BLaER1 treated with 17β-estradiol and CSF1 and Interleukin-3, amounts not matched to agents 10 nM and 100 nM (cell line): Measurements from ENCODE around the gene TRPC4.

Experiments used
- H3K27ac ChIP-seq, 11 experiments: shearing (Covaris generic); formaldehyde crosslinking; 2 replicates each; pipeline ENCODE4 v1.8.1; 2022
- H3K27me3 ChIP-seq, 11 experiments: shearing (Covaris generic); formaldehyde crosslinking; 2 replicates each; pipeline ENCODE4 v1.8.1; 2022
- H3K36me3 ChIP-seq, 11 experiments: shearing (Covaris generic); formaldehyde crosslinking; 2 replicates each; pipeline ENCODE4 v1.8.1; 2022
- H3K4me1 ChIP-seq, 10 experiments: shearing (Covaris generic); formaldehyde crosslinking; 2 replicates each; pipeline ENCODE4 v1.8.1; 2022
- H3K4me2 ChIP-seq, 11 experiments: shearing (Covaris generic); formaldehyde crosslinking; 2 replicates each; pipeline ENCODE4 v1.8.1; 2022
- H3K4me3 ChIP-seq, 10 experiments: shearing (Covaris generic); formaldehyde crosslinking; 2 replicates each; pipeline ENCODE4 v1.8.1; 2022
- H3K9ac ChIP-seq, 11 experiments: shearing (Covaris generic); formaldehyde crosslinking; 2 replicates each; pipeline ENCODE4 v1.8.1; 2022
- H3K9me3 ChIP-seq, 11 experiments: shearing (Covaris generic); formaldehyde crosslinking; replicated peaks in 1 of 11; 2 replicates each; pipeline ENCODE4 v1.8.1; 2022
- H4K20me1 ChIP-seq, 11 experiments: shearing (Covaris generic); formaldehyde crosslinking; 2 replicates each; pipeline ENCODE4 v1.8.1; 2022
- Cebpa-rat ChIP-seq, 11 experiments: shearing (Covaris generic); IDR thresholded peaks; 2 replicates each; pipeline ENCODE4 v1.8.1; 2022

TRPC4 gene

DNA sequence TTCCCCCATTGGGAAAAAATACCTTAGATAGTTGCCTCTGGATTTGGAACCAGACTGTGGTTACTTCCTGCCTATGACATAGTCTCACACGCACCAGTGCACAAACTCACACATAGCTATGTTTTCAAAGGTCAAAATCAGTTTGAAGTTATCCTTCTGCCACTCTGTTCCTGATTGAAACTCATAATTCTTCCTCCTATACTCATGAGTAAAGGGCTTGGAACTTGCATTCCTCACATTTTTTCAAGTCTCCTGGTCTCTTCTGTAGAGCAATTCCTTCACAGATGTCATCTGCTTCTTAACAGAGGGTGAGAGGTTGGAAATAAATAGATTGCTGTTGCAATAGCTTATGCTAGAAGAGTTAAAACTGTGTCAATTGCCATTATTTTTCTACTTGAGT lies 252.4 kb downstream of the TRPC4 start:
- no peaks in the 10 kb centered on the region for H3K27me3 ChIP-seq
- no peaks in the 10 kb centered on the region for H3K9me3 ChIP-seq
- no peaks in the 10 kb centered on the region for H3K36me3 ChIP-seq
- H3K9ac ChIP-seq = no peak overlapping the region
- no peak for TF ChIP-seq Cebpa-rat (IDR thresholded peaks at IDR 0.05)
- H4K20me1 ChIP-seq = no peaks in the 10 kb centered on the region
- no peak overlapping the region for H3K4me3 ChIP-seq
- no peak overlapping the region for H3K27ac ChIP-seq
- peak overlapping the region in 7 of 11 experiments; percentile 7 to 53 (median 38); a peak in 13 of 22 replicates for H3K4me2 ChIP-seq
- peaks cover 0 to 12% (median 9%) of the 10 kb centered on the region in 10 experiments; a peak in 12 of 20 replicates for H3K4me1 ChIP-seq

DNA sequence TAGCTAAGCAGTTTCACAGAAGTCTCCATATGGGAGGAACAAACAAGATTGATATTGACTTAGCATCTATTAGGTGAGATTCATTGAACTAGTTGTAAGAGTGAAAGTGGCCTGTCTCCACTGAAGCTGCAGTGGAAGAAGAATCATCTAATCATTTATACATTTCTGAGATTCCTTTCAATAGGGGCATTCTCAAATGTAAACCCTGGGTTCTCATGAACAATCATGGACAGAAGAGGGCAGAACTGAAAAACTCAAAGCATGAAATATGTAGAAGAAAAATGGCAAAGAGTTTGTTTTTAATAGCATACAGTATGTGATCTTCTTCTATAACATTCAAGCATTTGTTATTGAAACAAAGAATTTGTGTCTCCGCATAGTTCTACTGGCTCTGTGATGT lies 253.4 kb downstream of the TRPC4 start:
- H3K4me3 ChIP-seq = no peak overlapping the region
- H3K27me3 ChIP-seq = no peaks in the 10 kb centered on the region
- H3K9me3 ChIP-seq = no peaks in the 10 kb centered on the region
- H3K4me2 ChIP-seq = no peak overlapping the region
- no peaks in the 10 kb centered on the region for H3K36me3 ChIP-seq
- no peak overlapping the region for H3K27ac ChIP-seq
- TF ChIP-seq Cebpa-rat (IDR thresholded peaks at IDR 0.05) = no peak
- H3K4me1 ChIP-seq = peaks cover 0 to 12% (median 9%) of the 10 kb centered on the region in 10 experiments; a peak in 12 of 20 replicates
- no peak overlapping the region for H3K9ac ChIP-seq
- H4K20me1 ChIP-seq = no peaks in the 10 kb centered on the region

DNA sequence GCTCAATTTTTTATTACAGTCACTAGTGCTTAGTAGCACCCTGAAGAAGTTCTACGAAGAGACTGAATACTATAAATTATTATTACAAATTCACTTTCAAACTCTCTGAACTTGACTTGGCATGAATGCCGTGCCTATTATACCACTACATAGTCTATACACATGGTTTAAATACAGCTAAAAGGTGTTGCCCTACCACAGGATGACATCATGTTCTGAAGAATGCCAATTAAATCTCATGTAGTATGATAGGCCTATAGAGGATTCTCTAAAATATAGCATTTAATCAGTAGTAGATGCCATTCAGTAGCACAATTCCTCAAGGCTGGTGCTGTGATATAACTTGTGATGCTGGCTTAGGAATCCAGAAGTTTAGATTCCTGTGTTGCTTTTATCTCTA lies 254.3 kb downstream of the TRPC4 start:
- H3K4me3 ChIP-seq = no peak overlapping the region
- no peaks in the 10 kb centered on the region for H3K9me3 ChIP-seq
- TF ChIP-seq Cebpa-rat (IDR thresholded peaks at IDR 0.05) = no peak
- no peak overlapping the region for H3K9ac ChIP-seq
- H3K27ac ChIP-seq = no peak overlapping the region
- H3K36me3 ChIP-seq = no peaks in the 10 kb centered on the region
- no peaks in the 10 kb centered on the region for H4K20me1 ChIP-seq
- H3K4me2 ChIP-seq = no peak overlapping the region
- peaks cover 0 to 12% (median 9%) of the 10 kb centered on the region in 10 experiments; a peak in 13 of 20 replicates for H3K4me1 ChIP-seq
- no peaks in the 10 kb centered on the region for H3K27me3 ChIP-seq

DNA sequence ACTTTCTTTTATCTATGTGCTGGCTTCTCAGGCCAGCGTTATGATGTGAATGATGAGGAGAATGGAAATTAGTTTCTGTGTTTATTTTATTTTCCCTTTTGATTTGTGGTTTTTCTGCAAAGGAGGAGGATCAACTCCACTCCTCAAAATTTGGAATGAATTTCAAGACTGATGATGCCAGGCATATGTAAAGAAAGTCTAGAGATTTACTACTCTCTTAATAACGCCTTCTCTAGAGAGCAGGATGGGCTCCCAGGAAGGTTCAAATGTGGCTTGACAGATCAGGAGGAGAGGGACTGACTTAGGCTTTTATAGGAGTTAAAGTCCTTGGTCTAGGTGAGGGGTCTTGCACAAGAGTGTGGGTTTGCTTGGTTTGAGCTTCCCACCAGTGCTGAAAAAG lies 255.9 kb downstream of the TRPC4 start:
- Histone ChIP-seq H3K27me3 (no peaks in the 10 kb centered on the region), H3K4me2 (no peak overlapping the region), H4K20me1 (no peaks in the 10 kb centered on the region), H3K36me3 (no peaks in the 10 kb centered on the region), H3K4me1 (peaks cover 0 to 12% (median 9%) of the 10 kb centered on the region in 10 experiments; a peak in 13 of 20 replicates), H3K27ac (no peak overlapping the region), H3K4me3 (no peak overlapping the region), H3K9me3 (no peaks in the 10 kb centered on the region), H3K9ac (no peak overlapping the region)
- no peak for TF ChIP-seq Cebpa-rat (IDR thresholded peaks at IDR 0.05)

DNA sequence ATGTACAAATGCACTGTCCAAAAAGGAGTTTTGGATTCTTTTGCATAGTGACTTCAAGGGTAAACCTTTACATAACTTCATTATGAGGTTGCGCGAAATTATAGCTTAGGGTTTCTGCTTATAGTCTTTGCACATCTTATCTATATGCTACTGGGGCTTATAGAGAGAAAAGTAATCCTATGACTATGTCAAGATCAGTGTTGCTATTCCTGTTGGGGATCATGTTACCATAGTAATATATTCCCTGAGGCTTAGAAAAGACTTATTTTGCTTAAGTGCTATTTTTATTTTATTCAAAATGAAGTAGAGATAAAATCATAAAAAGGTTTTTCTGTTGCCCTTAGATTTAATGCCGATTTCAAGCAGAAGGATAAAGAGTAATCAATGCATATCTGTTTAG lies 256.3 kb downstream of the TRPC4 start:
- no peak overlapping the region for H3K4me3 ChIP-seq
- H3K27me3 ChIP-seq = no peaks in the 10 kb centered on the region
- no peak overlapping the region for H3K4me2 ChIP-seq
- H3K4me1 ChIP-seq = peaks cover 0 to 12% (median 9%) of the 10 kb centered on the region in 10 experiments; a peak in 13 of 20 replicates
- no peaks in the 10 kb centered on the region for H3K9me3 ChIP-seq
- no peak overlapping the region for H3K27ac ChIP-seq
- H3K9ac ChIP-seq = no peak overlapping the region
- TF ChIP-seq Cebpa-rat (IDR thresholded peaks at IDR 0.05) = no peak
- H3K36me3 ChIP-seq = no peaks in the 10 kb centered on the region
- no peaks in the 10 kb centered on the region for H4K20me1 ChIP-seq

DNA sequence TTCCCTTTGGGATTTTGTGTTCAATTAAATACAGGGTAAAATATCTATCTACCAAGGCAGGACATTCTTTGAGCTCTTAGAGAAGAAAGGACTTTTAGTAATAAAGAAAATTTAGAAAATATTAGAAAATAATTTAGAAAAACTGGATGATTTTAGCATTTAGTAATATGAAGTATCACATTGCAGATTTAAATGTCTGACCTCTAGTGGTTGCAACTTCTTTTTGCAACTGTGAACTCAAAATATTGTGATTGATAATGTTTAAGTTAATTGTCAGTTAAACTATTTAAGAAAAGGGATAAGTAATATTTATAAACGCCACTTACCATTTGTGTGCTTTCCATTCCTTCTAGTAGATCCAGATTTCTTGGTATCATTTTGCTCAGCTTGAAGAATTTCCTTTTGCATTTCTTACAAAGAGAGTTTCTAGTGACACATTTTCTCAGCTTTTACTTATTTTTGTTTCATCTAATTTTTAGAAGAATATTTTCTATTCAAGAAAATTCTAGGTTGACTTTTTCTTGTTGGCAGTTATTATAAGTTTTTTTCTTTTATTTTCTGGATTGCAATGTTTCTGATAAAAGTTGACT lies 260.7 kb downstream of the TRPC4 start:
- Histone ChIP-seq H4K20me1 (no peaks in the 10 kb centered on the region), H3K9me3 (peaks cover 0 to 4% (median 0%) of the 10 kb centered on the region in 11 experiments; a peak in 1 of 22 replicates), H3K27ac (no peak overlapping the region), H3K36me3 (no peaks in the 10 kb centered on the region), H3K9ac (no peak overlapping the region), H3K4me1 (no peaks in the 10 kb centered on the region; a peak in 1 of 20 replicates), H3K4me3 (no peak overlapping the region), H3K4me2 (no peak overlapping the region), H3K27me3 (no peaks in the 10 kb centered on the region)
- no peak for TF ChIP-seq Cebpa-rat (IDR thresholded peaks at IDR 0.05)

DNA sequence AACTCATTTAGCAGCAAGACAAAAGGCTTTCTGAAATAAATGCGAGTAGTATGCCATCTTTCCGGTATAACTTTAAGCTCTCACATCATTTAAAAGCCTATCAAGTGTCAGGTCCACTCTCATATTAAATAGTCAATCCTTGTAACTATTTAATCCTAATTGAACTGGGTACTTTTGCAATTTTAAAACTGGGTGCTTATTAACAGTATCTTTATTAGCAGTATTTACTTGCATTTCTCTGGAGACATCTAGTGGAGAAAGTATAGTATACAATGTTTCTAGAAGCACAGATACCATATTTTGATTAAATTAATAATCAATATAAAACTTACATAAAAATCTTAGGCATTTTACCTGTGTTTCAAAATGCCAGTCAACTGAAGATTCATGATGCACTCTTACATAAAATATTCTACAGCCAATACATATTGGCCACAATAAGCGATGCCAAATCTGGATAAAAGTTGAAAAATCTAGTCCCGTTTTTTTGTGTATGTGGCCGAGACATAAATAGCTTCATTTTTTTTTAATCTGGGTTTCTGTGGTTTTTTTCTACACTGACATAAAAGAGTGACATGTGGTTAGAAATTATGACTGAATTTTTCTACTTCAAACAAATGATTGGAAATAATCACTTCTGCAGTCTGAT lies 266.7 kb downstream of the TRPC4 start:
- no peaks in the 10 kb centered on the region for H3K36me3 ChIP-seq
- H3K4me1 ChIP-seq = peaks cover 0 to 6% (median 0%) of the 10 kb centered on the region in 10 experiments; a peak in 2 of 20 replicates
- TF ChIP-seq Cebpa-rat (IDR thresholded peaks at IDR 0.05) = no peak
- H3K27me3 ChIP-seq = no peaks in the 10 kb centered on the region
- no peak overlapping the region for H3K4me2 ChIP-seq
- H3K9me3 ChIP-seq = peaks cover 0 to 4% (median 0%) of the 10 kb centered on the region in 11 experiments; a peak in 1 of 22 replicates
- no peak overlapping the region for H3K4me3 ChIP-seq
- H3K9ac ChIP-seq = no peak overlapping the region
- H3K27ac ChIP-seq = no peak overlapping the region
- H4K20me1 ChIP-seq = no peaks in the 10 kb centered on the region

DNA sequence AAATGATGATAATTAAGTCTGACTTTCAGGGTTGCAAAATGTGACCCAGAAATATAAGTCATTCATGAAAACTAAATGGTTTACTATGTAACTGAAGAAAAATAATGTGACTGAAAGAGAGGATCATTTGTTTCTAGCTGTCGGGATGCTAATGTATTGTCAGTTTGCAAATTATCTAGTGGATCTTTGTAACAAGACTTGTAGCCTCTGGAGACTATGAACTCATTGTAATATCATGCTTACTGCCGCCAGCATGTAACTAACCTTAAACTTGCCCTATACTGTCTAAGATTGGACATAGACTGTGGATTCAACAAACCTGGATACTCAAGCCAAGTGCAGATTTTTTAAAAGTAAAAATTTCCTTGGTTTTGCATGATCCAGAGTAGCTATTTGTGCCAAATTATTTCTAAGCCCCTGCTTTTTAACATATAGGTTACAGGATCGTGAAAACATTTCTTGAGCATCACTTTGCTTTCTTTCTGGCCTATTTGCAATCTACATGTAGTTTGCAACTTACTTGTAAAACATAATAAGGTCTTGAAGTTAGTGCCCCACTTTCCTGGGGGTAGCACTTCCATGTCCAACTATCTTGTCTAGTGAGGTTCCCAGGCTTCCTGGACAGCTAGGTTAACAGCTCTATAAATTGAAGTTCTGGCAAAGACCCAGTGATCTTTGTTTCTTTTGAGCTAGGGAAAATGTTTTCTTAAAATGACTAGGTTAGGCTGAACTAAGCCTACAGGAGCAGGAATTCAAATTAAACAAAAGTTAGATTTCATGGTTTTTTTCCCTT lies 267.7 kb downstream of the TRPC4 start:
- no peaks in the 10 kb centered on the region for H3K27me3 ChIP-seq
- no peaks in the 10 kb centered on the region for H3K36me3 ChIP-seq
- no peak for TF ChIP-seq Cebpa-rat (IDR thresholded peaks at IDR 0.05)
- H4K20me1 ChIP-seq = no peaks in the 10 kb centered on the region
- no peak overlapping the region for H3K9ac ChIP-seq
- H3K9me3 ChIP-seq = peaks cover 0 to under 1% (median 0%) of the 10 kb centered on the region in 11 experiments; a peak in 1 of 22 replicates
- no peak overlapping the region for H3K27ac ChIP-seq
- H3K4me3 ChIP-seq = no peak overlapping the region
- no peak overlapping the region for H3K4me2 ChIP-seq
- peaks cover 0 to 6% (median 0%) of the 10 kb centered on the region in 10 experiments; a peak in 2 of 20 replicates for H3K4me1 ChIP-seq

DNA sequence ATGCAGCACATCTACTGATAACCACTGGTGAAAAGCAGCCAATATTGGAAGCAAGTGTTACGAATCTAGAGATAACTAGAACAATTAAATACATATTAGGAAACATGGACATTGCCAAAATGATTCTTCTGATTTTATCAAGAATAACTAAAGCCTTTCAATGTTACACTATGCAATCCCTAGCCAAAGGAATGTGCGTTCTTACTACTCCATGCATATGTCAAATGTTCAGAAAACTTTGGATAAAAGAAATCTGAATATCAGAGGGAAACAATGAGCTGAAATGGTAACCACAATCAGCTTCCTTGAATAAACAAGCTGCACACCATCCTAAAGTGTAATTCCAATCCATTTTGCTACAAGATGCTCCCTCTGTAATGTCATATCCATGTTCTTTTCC lies 270.1 kb downstream of the TRPC4 start:
- Histone ChIP-seq H3K9me3 (no peaks in the 10 kb centered on the region), H4K20me1 (no peaks in the 10 kb centered on the region), H3K4me1 (peaks cover 0 to 6% (median 0%) of the 10 kb centered on the region in 10 experiments; a peak in 2 of 20 replicates), H3K36me3 (no peaks in the 10 kb centered on the region), H3K4me2 (no peak overlapping the region), H3K4me3 (no peak overlapping the region), H3K9ac (no peak overlapping the region), H3K27me3 (no peaks in the 10 kb centered on the region), H3K27ac (no peak overlapping the region)
- no peak for TF ChIP-seq Cebpa-rat (IDR thresholded peaks at IDR 0.05)
